HepG2 (cell line): Measurements from ENCODE around the gene MGMT. TPM values are rescaled to one million over a fixed set of nuclear protein-coding genes. Genes with fewer than 3 reads are reported as not detected.

Experiments used
- FOXJ3 ChIP-seq: sonication (generic); formaldehyde crosslinking; IDR thresholded peaks from 2 replicates; pipeline ENCODE4 v1.4.0; 2020; ENCODE audit warnings: missing genetic modification reagents, mild to moderate bottlenecking, borderline replicate concordance
- GATAD1 ChIP-seq: IDR thresholded peaks from 2 replicates; pipeline ENCODE4 v1.6.1; 2016; ENCODE audit warnings: missing genetic modification reagents, missing compliant biosample characterization
- HDAC6 ChIP-seq: fragments of 200-600 bp; sonication (generic); IDR thresholded peaks from 2 replicates; pipeline ENCODE4 v1.7.0; 2017; ENCODE audit warnings: mild to moderate bottlenecking, antibody characterized with exemption, low read length, low read depth
- HNRNPUL1 ChIP-seq: fragments of 200-400 bp; formaldehyde crosslinking; IDR thresholded peaks from 2 replicates; pipeline ENCODE4 v1.6.1; 2017; ENCODE audit warnings: low read depth, mild to moderate bottlenecking, low read length, moderate library complexity
- MEF2D ChIP-seq: sonication (generic); formaldehyde crosslinking; IDR thresholded peaks from 2 replicates; pipeline ENCODE4 v1.5.1; 2020; ENCODE audit warnings: mild to moderate bottlenecking, missing genetic modification reagents
- MZF1 ChIP-seq: sonication (generic); formaldehyde crosslinking; IDR thresholded peaks from 2 replicates; pipeline ENCODE4 v1.8.1; 2023; ENCODE audit warnings: mild to moderate bottlenecking, missing genetic modification reagents, borderline replicate concordance
- RXRB ChIP-seq: IDR thresholded peaks from 2 replicates; pipeline ENCODE4 v1.6.1; 2016; ENCODE audit warnings: borderline replicate concordance, missing genetic modification reagents, missing compliant biosample characterization
- SOX13 ChIP-seq, 3 experiments: fragments of 450-650 bp in 1 of 3; sonication (generic) in 1 of 3; formaldehyde crosslinking in 1 of 3; IDR thresholded peaks in 2 of 3; conservative IDR thresholded peaks in 1 of 3; 2 replicates each; pipeline versions ENCODE4 v1.5.0 to v1.6.1; 2016 to 2020; ENCODE audit warnings: antibody characterized with exemption in 1 of 3, mild to moderate bottlenecking in 1 of 3, missing compliant biosample characterization in 1 of 3, missing genetic modification reagents in 1 of 3, moderate library complexity in 1 of 3
- TEAD3 ChIP-seq: optimal IDR thresholded peaks from 2 replicates; pipeline ENCODE3; 2016; ENCODE audit warnings: borderline replicate concordance
- USF2 ChIP-seq, 2 experiments: sonication (generic) in 1 of 2; formaldehyde crosslinking in 1 of 2; IDR thresholded peaks; 2 replicates each; pipeline versions ENCODE4 v1.5.1 to v1.6.1; 2011 to 2020; ENCODE audit warnings: borderline replicate concordance in 1 of 2, low read depth in 1 of 2, low read length in 1 of 2, mild to moderate bottlenecking in 1 of 2, missing genetic modification reagents in 1 of 2, moderate library complexity in 1 of 2
- ZNF337 ChIP-seq: sonication (generic); formaldehyde crosslinking; IDR thresholded peaks from 2 replicates; pipeline ENCODE4 v1.5.1; 2020; ENCODE audit warnings: missing genetic modification reagents, low read depth, mild to moderate bottlenecking, borderline replicate concordance
- ZNF354B ChIP-seq: sonication (generic); formaldehyde crosslinking; IDR thresholded peaks from 2 replicates; pipeline ENCODE4 v1.8.0; 2022; ENCODE audit warnings: mild to moderate bottlenecking, missing genetic modification reagents
- ZNF564 ChIP-seq: sonication (generic); formaldehyde crosslinking; IDR thresholded peaks from 2 replicates; pipeline ENCODE4 v1.8.1; 2023; ENCODE audit warnings: mild to moderate bottlenecking, missing genetic modification reagents
- ZNF614 ChIP-seq: IDR thresholded peaks from 2 replicates; pipeline ENCODE4 v1.6.1; 2018; ENCODE audit warnings: missing biosample characterization, missing genetic modification reagents, inconsistent platforms, borderline replicate concordance
- ZNF784 ChIP-seq: sonication (generic); formaldehyde crosslinking; IDR thresholded peaks from 2 replicates; pipeline ENCODE4 v1.5.1; 2020; ENCODE audit warnings: missing genetic modification reagents, mild to moderate bottlenecking, borderline replicate concordance
- polyA plus RNA-seq, 8 experiments: library from polyadenylated mRNA; depleted of rRNA in 3 of 8; stranded (reverse) in 7 of 8; unstranded in 1 of 8; fragments of >200 nt; fragmentation: Illumina TruSeq in 4 of 8; extraction: Trizol in 4 of 8; gene quantifications; 2 replicates each; pipeline versions ENCODE4 v1.2.1 to v1.2.3, GENCODE V29; 2011 to 2016; ENCODE audit warnings: low read depth in 4 of 8, missing spikeins in 1 of 8, mixed read lengths in 1 of 8; ENCODE audit not compliant: insufficient read depth in 1 of 8
- total RNA-seq, 5 experiments: library from RNA; depleted of rRNA; stranded (reverse); fragments of >200 nt; fragmentation: Illumina TruSeq; extraction: Trizol; gene quantifications; 2 replicates each; pipeline ENCODE4 v1.2.3, GENCODE V29; 2016; ENCODE audit warnings: low read depth in 1 of 5
- TF ChIP-seq, protein P1 (sequence below): sonication (generic); formaldehyde crosslinking; IDR thresholded peaks from 2 replicates; pipeline ENCODE4 v1.4.0; 2020; ENCODE audit warnings: missing genetic modification reagents

Gene MGMT
- total and polyA plus RNA-seq, 2 of the 13 experiments (the other 11 are each of a cell fraction or from before 2014, with no cell fraction given) = 12.0 to 19.5 TPM

DNA sequence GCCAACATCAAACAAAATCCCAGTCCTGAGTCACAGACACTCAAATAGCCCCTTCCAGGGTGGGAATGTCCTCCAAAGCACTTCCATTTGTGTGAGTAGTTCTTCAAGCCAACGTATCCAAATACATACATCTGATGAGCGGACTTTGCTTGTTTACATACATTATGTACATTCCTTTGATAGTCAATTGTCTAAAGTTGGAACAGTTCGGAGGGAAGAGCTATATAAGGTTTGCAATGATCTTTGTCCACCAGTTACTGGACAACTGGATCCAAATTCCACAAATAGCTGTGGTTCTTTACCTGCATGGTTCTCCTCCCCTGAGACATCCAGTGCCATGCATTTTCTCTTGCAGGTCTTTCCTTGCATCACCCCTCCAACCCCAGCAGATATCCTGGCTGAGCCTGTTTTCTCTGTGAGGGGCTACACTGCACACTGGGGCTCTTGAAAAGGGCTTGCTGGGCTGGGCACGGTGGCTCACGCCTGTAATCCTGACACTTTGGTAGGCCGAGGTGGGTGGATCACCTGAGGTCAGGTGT lies 4.7 kb upstream of the MGMT start (continued):
- TF ChIP-seq, protein P1, sequence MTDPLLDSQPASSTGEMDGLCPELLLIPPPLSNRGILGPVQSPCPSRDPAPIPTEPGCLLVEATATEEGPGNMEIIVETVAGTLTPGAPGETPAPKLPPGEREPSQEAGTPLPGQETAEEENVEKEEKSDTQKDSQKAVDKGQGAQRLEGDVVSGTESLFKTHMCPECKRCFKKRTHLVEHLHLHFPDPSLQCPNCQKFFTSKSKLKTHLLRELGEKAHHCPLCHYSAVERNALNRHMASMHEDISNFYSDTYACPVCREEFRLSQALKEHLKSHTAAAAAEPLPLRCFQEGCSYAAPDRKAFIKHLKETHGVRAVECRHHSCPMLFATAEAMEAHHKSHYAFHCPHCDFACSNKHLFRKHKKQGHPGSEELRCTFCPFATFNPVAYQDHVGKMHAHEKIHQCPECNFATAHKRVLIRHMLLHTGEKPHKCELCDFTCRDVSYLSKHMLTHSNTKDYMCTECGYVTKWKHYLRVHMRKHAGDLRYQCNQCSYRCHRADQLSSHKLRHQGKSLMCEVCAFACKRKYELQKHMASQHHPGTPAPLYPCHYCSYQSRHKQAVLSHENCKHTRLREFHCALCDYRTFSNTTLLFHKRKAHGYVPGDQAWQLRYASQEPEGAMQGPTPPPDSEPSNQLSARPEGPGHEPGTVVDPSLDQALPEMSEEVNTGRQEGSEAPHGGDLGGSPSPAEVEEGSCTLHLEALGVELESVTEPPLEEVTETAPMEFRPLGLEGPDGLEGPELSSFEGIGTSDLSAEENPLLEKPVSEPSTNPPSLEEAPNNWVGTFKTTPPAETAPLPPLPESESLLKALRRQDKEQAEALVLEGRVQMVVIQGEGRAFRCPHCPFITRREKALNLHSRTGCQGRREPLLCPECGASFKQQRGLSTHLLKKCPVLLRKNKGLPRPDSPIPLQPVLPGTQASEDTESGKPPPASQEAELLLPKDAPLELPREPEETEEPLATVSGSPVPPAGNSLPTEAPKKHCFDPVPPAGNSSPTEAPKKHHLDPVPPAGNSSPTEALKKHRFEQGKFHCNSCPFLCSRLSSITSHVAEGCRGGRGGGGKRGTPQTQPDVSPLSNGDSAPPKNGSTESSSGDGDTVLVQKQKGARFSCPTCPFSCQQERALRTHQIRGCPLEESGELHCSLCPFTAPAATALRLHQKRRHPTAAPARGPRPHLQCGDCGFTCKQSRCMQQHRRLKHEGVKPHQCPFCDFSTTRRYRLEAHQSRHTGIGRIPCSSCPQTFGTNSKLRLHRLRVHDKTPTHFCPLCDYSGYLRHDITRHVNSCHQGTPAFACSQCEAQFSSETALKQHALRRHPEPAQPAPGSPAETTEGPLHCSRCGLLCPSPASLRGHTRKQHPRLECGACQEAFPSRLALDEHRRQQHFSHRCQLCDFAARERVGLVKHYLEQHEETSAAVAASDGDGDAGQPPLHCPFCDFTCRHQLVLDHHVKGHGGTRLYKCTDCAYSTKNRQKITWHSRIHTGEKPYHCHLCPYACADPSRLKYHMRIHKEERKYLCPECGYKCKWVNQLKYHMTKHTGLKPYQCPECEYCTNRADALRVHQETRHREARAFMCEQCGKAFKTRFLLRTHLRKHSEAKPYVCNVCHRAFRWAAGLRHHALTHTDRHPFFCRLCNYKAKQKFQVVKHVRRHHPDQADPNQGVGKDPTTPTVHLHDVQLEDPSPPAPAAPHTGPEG (CRISPR knock-in tag) = no peak
- peak; percentile 98 for TF ChIP-seq TEAD3 (CRISPR knock-in tag)
- TF ChIP-seq RXRB (CRISPR knock-in tag) = peak; percentile 68; the same call in 1 of the 2 replicates
- peak; percentile 87 for TF ChIP-seq MEF2D
- no peak for TF ChIP-seq ZNF337 (CRISPR knock-in tag)
- no peak for TF ChIP-seq HNRNPUL1
- TF ChIP-seq HDAC6 = no peak
- peak; percentile 44; the same call in 1 of the 2 replicates for TF ChIP-seq ZNF564 (CRISPR knock-in tag)
- 0 out of 2 replicates have a peak, but pooled peaks have one; percentile 18 for TF ChIP-seq GATAD1
- TF ChIP-seq ZNF614 = 0 out of 2 replicates have a peak, but pooled peaks have one; percentile 16
- peak; percentile 65; the same call in 1 of the 2 replicates for TF ChIP-seq FOXJ3 (CRISPR knock-in tag)
- TF ChIP-seq ZNF354B (CRISPR knock-in tag) = no peak
- 0 out of 2 replicates have a peak, but pooled peaks have one; percentile 43 for TF ChIP-seq ZNF784 (CRISPR knock-in tag)
- TF ChIP-seq USF2 (IDR thresholded peaks at IDR 0.05; ENCODE audit: low read depth, low read length) = no peak
- peak; percentile 66; the same call in 1 of the 2 replicates for TF ChIP-seq USF2 (CRISPR knock-in tag; IDR thresholded peaks at IDR 0.05; ENCODE audit: borderline replicate concordance)
- TF ChIP-seq SOX13 (IDR thresholded peaks at IDR 0.05) = peak; percentile 92
- TF ChIP-seq SOX13 (CRISPR knock-in tag; conservative IDR thresholded peaks at IDR 0.05 in 1 of 2, IDR thresholded peaks at IDR 0.05 in 1 of 2) = peak in 1 of 2 experiments; percentile 98; a peak in 2 of 4 replicates
- no peak for TF ChIP-seq MZF1 (CRISPR knock-in tag)
